Measurements from ENCODE around the gene SLCO4A1.

DNA sequence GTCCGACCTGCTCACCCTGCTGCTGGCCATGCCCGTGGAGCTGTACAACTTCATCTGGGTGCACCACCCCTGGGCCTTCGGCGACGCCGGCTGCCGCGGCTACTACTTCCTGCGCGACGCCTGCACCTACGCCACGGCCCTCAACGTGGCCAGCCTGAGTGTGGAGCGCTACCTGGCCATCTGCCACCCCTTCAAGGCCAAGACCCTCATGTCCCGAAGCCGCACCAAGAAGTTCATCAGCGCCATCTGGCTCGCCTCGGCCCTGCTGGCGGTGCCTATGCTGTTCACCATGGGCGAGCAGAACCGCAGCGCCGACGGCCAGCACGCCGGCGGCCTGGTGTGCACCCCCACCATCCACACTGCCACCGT, 67.2 kb downstream of the SLCO4A1 start:
- TF ChIP-seq, protein P1, sequence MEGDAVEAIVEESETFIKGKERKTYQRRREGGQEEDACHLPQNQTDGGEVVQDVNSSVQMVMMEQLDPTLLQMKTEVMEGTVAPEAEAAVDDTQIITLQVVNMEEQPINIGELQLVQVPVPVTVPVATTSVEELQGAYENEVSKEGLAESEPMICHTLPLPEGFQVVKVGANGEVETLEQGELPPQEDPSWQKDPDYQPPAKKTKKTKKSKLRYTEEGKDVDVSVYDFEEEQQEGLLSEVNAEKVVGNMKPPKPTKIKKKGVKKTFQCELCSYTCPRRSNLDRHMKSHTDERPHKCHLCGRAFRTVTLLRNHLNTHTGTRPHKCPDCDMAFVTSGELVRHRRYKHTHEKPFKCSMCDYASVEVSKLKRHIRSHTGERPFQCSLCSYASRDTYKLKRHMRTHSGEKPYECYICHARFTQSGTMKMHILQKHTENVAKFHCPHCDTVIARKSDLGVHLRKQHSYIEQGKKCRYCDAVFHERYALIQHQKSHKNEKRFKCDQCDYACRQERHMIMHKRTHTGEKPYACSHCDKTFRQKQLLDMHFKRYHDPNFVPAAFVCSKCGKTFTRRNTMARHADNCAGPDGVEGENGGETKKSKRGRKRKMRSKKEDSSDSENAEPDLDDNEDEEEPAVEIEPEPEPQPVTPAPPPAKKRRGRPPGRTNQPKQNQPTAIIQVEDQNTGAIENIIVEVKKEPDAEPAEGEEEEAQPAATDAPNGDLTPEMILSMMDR (IDR thresholded peaks at IDR 0.05): no peak
- TF ChIP-seq POLR2A (IDR thresholded peaks at IDR 0.05) (no peak), EP300 (IDR thresholded peaks at IDR 0.05) (no peak), POLR2AphosphoS5 (IDR thresholded peaks at IDR 0.05) (no peak)

Measured in sigmoid colon (tissue), 4 donors.